Transverse colon (tissue), 4 donors: ENCODE data around the gene MB21D2. TPM values are rescaled to one million over a fixed set of nuclear protein-coding genes. Genes with fewer than 3 reads are reported as not detected.

ENCODE experiments used
- DNase-seq: peaks from one replicate; pipeline ENCODE4 v3.0.0-alpha.2; 2019
- H3K27ac ChIP-seq, 4 donors: fragments of 200-600 bp; sonication (generic); 2 replicates each; pipeline ENCODE4 v1.5.1; 2016 to 2018; ENCODE audit warnings: inconsistent platforms in 4 of 4
- H3K27me3 ChIP-seq: fragments of 200-600 bp; sonication (generic); 2 replicates; pipeline ENCODE4 v1.5.1; 2017; ENCODE audit warnings: inconsistent platforms
- H3K36me3 ChIP-seq, 4 donors: fragments of 200-600 bp; sonication (generic); 2 replicates each; pipeline ENCODE4 v1.5.1; 2017 to 2019; ENCODE audit warnings: inconsistent platforms in 4 of 4
- H3K4me1 ChIP-seq, 4 donors: fragments of 200-600 bp; sonication (generic); 2 replicates each; pipeline ENCODE4 v1.5.1; 2017 to 2020; ENCODE audit warnings: inconsistent platforms in 4 of 4
- H3K4me3 ChIP-seq, 4 donors: fragments of 200-600 bp; sonication (generic); 1 replicate in 1 of 4; 2 replicates in 3 of 4; pipeline versions ENCODE4 v1.5.1 to v1.6.1; 2017 to 2019; ENCODE audit warnings: inconsistent platforms in 4 of 4
- H3K9me3 ChIP-seq, 2 donors: fragments of 200-600 bp; sonication (generic); 2 replicates each; pipeline ENCODE4 v1.5.1; 2017 to 2019; ENCODE audit warnings: inconsistent platforms in 2 of 2
- EP300 ChIP-seq: sonication (generic); formaldehyde crosslinking; IDR thresholded peaks from one replicate; pipeline ENCODE4 v1.6.1; 2017; ENCODE audit warnings: antibody characterized with exemption, low read depth
- POLR2A ChIP-seq: fragments of 450-650 bp; IDR thresholded peaks from one replicate; pipeline ENCODE4 v1.6.1; 2016; ENCODE audit warnings: antibody characterized with exemption, mild to moderate bottlenecking, moderate library complexity
- POLR2AphosphoS5 ChIP-seq, 3 donors: sonication (generic); formaldehyde crosslinking; IDR thresholded peaks; one replicate each; pipeline ENCODE4 v1.6.1; 2016; ENCODE audit warnings: antibody characterized with exemption in 3 of 3
- WGBS, 2 donors: methylation state at CpG; one replicate each; pipeline ENCODE4 v1.1.5; 2018; ENCODE audit warnings: low coverage in 1 of 2; 5-methylcytosine and 5-hydroxymethylcytosine counted together
- in situ Hi-C, 4 donors: fragments of 200-750 bp; cut with MboI; loops; one replicate each; pipeline versions ENCODE4 v1.15.0 to v1.15.1; 2017; ENCODE audit warnings: low sequenced_read_pairs in 3 of 4, low pct_ligation_motif_present in 1 of 4, low pct_unique_long_range_greater_than_20kb in 1 of 4
- intact Hi-C: fragments of 100-400 bp; cut with DNase I; formaldehyde crosslinking; loops from one replicate; pipeline ENCODE4 v1.15.1; 2023; ENCODE audit warnings: low total_unique reads
- total RNA-seq, 4 donors: library from RNA; depleted of rRNA; stranded (reverse); fragments of >200 nt; gene quantifications; one replicate each; pipeline ENCODE4 v1.1.0, GENCODE V29; 2016
- TF ChIP-seq, protein P1 (sequence below), 5 experiments: fragments of 200-600 bp in 3 of 5; fragments of 450-650 bp in 2 of 5; sonication (generic) in 3 of 5; IDR thresholded peaks; 1 replicate in 2 of 5; 2 replicates in 3 of 5; pipeline ENCODE4 v1.5.1; 2016 to 2017; ENCODE audit warnings: antibody characterized with exemption in 5 of 5, inconsistent platforms in 3 of 5, mild to moderate bottlenecking in 2 of 5, moderate library complexity in 1 of 5

The MB21D2 gene
- total RNA-seq, 4 donors from 2014 or later: 1.5 to 8.4 (median 4.2) TPM

DNA sequence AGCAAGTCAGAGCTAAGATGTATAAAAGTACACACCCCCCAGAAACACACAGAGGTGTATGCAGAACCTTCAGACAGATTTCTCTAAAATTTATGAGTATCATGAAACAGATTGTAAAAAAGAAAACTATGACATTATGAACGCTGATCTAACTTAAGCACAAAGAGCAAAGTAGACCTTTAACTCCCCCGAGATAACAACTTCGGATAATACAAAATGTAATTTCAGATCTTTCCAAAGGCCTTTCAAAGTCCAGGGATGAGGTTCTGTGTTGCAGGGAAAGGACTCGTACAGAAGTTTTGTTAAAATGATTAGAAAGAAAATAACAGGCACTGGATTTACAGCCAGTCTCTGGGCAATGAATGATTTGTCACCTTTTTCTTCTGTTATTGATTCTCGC, 97.5 kb downstream of the MB21D2 start:
- Histone ChIP-seq H3K36me3 (no peaks in the 10 kb centered on the region), H3K4me1 (peaks cover 0 to 14% (median 2%) of the 10 kb centered on the region in 4 donors), H3K9me3 (no peaks in the 10 kb centered on the region), H3K27ac (no peak overlapping the region), H3K27me3 (no peaks in the 10 kb centered on the region), H3K4me3 (no peak overlapping the region)
- in situ Hi-C loops: loop anchor here in 2 of 4 donors (10.0 to 25.0 kb wide), 3 partner anchors 642 to 755 kb away; partner anchors contain the start of gene ATP13A4 (in 1 of the 2)
- intact Hi-C loops: no loop called here
- WGBS, 2 donors: 68 to 83% methylated on average over 5 of the region's 5 CpGs
- no peak for DNase-seq
- TF ChIP-seq, protein P1, sequence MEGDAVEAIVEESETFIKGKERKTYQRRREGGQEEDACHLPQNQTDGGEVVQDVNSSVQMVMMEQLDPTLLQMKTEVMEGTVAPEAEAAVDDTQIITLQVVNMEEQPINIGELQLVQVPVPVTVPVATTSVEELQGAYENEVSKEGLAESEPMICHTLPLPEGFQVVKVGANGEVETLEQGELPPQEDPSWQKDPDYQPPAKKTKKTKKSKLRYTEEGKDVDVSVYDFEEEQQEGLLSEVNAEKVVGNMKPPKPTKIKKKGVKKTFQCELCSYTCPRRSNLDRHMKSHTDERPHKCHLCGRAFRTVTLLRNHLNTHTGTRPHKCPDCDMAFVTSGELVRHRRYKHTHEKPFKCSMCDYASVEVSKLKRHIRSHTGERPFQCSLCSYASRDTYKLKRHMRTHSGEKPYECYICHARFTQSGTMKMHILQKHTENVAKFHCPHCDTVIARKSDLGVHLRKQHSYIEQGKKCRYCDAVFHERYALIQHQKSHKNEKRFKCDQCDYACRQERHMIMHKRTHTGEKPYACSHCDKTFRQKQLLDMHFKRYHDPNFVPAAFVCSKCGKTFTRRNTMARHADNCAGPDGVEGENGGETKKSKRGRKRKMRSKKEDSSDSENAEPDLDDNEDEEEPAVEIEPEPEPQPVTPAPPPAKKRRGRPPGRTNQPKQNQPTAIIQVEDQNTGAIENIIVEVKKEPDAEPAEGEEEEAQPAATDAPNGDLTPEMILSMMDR (IDR thresholded peaks at IDR 0.05): no peak
- TF ChIP-seq EP300: no peak
- TF ChIP-seq POLR2A: no peak
- no peak for TF ChIP-seq POLR2AphosphoS5 (IDR thresholded peaks at IDR 0.05)

DNA sequence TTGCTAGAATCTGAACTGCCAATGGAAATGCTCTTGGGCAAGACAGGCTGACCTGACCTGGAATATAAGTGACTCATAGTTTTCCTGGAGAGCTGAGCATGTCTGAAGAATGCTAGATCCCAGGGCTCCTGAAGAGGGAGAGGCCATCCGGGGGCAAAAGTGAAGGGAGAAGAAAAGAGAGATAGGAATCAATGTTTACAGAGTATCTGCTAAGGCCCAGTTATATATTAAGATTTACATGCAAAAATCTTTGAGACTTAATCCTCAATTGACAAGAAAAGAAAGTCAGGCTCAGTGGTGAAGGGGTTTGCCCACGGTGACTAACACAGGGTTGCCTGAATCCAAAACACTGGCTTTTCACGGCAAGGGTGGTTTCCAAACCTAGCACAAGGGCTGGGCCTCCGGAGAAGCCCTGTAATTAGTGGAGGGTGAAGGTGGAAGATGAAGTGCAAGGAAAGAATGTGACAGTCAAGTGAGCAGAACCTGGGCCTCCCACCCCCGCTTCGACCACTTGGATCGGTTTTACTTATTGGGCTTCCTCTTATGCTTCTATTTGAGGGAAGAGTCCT, 98.6 kb downstream of the MB21D2 start:
- intact Hi-C loops (loop anchor here (10.0 kb wide), 2 partner anchors 106 to 756 kb away; no protein-coding TSS in a partner anchor), in situ Hi-C loops (loop anchor here in 3 of 4 donors (5.0 to 25.0 kb wide), 5 partner anchors 223 to 746 kb away; partner anchors contain the start of gene ATP13A4 (in 1 of the 3))
- H3K4me1 ChIP-seq: peaks cover 0 to 12% (median 2%) of the 10 kb centered on the region in 4 donors
- H3K4me3 ChIP-seq: no peak overlapping the region
- H3K27ac ChIP-seq: no peak overlapping the region
- no peaks in the 10 kb centered on the region for H3K27me3 ChIP-seq
- no peak for DNase-seq
- no peaks in the 10 kb centered on the region for H3K9me3 ChIP-seq
- no peaks in the 10 kb centered on the region for H3K36me3 ChIP-seq
- WGBS, 2 donors: 64 to 86% methylated on average over 4 to 7 of the region's 7 CpGs
- TF ChIP-seq EP300 (no peak), POLR2A (no peak), POLR2AphosphoS5 (IDR thresholded peaks at IDR 0.05) (no peak)
- TF ChIP-seq, protein P1 (IDR thresholded peaks at IDR 0.05): no peak

DNA sequence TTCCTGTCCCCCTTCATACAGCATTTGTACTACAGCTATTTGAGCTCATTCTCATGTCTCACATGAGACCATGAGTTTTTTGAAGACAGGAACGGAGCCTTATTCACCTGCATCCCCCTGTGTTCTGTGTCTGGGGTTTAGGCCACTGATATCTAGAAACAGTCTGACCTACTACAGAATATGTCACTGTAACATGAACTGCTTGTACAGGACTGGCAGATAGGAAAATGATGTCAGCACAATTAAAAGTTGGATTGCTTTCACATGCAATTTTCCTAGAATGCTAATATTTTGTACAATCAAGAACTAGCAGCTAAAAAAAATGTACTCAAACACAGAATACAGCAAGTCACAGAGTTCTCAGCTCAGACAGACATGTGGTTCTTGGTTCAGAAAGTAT, 99.5 kb downstream of the MB21D2 start:
- 90 to 100% methylated on average over 1 of the region's 1 CpG for WGBS, 2 donors
- Histone ChIP-seq H3K4me1 (peaks cover 0 to 12% (median 2%) of the 10 kb centered on the region in 4 donors), H3K27ac (no peak overlapping the region), H3K9me3 (no peaks in the 10 kb centered on the region), H3K4me3 (no peak overlapping the region), H3K36me3 (no peaks in the 10 kb centered on the region), H3K27me3 (no peaks in the 10 kb centered on the region)
- no peak for DNase-seq
- in situ Hi-C loops (loop anchor here in 3 of 4 donors (5.0 to 25.0 kb wide), 5 partner anchors 224 to 747 kb away; partner anchors contain the start of gene ATP13A4 (in 1 of the 3)), intact Hi-C loops (loop anchor here (10.0 kb wide), 2 partner anchors 107 to 757 kb away; no protein-coding TSS in a partner anchor)
- TF ChIP-seq POLR2A (no peak), EP300 (no peak), POLR2AphosphoS5 (IDR thresholded peaks at IDR 0.05) (no peak)
- TF ChIP-seq, protein P1 (IDR thresholded peaks at IDR 0.05): no peak

DNA sequence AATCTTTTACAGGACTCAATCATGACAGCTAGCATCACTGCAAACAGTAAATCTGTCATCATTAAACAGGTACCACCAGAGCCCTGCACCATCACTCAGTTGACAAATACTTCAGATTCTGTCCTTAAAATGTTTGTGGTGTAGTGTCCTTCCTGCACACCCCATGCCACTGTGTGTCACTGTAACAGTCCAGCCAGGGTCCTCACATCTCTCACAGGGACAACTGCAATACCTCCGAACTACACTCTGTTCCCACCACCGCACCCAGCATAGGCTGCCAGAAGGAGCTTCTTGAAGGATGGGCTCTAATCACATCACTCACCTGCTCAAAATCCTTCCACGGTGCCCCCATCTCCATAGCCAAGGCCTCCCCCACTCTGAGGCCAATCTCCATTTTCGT, 100.2 kb downstream of the MB21D2 start:
- WGBS, 2 donors: 85 to 97% methylated on average over 4 of the region's 4 CpGs
- Histone ChIP-seq H3K4me1 (peaks cover 0 to 12% (median 2%) of the 10 kb centered on the region in 4 donors), H3K36me3 (no peaks in the 10 kb centered on the region), H3K9me3 (no peaks in the 10 kb centered on the region), H3K4me3 (no peak overlapping the region), H3K27ac (no peak overlapping the region), H3K27me3 (no peaks in the 10 kb centered on the region)
- no peak for DNase-seq
- TF ChIP-seq, protein P1 (IDR thresholded peaks at IDR 0.05): no peak
- TF ChIP-seq EP300 (no peak), POLR2AphosphoS5 (IDR thresholded peaks at IDR 0.05) (no peak), POLR2A (no peak)
- intact Hi-C loops (loop anchor here (2.0 to 10.0 kb wide), 3 partner anchors 107 to 757 kb away; no protein-coding TSS in a partner anchor), in situ Hi-C loops (loop anchor here in 3 of 4 donors (5.0 to 25.0 kb wide), 5 partner anchors 225 to 747 kb away; partner anchors contain the start of gene ATP13A4 (in 1 of the 3))
